Forelimb muscle (tissue), 1 donor: ENCODE measurements around the gene ABCA8. TPM values are rescaled to one million over a fixed set of nuclear protein-coding genes. Genes with fewer than 3 reads are reported as not detected.
"Not testable (repeated sequence)": the region's sequence is repeated elsewhere in the genome, so short reads cannot be mapped to it uniquely, and the experiment has no call there.

ENCODE experiments used
- DNase-seq: peaks from one replicate; pipeline ENCODE4 v3.0.0-alpha.2; 2013; ENCODE audit warnings: low read depth
- polyA plus RNA-seq: library from polyadenylated mRNA; unstranded; fragments of 120-200 nt; gene quantifications from one replicate; pipeline ENCODE4 v1.2.1, GENCODE V29; 2013; ENCODE audit not compliant: insufficient read length

ABCA8 gene
- polyA plus RNA-seq, 1 donor, result 55.9 TPM

DNA sequence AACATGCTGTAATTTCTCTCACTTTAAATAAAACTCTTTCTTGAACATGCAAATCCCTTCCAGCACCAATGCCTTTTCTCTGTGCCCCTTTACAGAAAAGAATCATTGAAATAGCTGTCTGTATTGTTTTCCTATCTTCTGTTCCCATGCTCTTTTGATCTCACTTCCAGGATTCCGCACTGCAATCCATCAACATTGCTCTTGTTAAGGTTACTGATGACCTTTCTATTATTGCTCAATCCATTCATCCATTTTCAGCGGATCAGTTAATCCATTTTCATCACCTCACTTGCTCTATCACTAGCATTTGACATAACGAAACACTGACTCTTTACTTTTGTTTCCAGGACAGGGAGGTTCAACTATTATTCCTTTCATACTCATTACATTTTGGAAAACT, 130.5 kb downstream of the ABCA8 start:
- DNase-seq, result no peak

DNA sequence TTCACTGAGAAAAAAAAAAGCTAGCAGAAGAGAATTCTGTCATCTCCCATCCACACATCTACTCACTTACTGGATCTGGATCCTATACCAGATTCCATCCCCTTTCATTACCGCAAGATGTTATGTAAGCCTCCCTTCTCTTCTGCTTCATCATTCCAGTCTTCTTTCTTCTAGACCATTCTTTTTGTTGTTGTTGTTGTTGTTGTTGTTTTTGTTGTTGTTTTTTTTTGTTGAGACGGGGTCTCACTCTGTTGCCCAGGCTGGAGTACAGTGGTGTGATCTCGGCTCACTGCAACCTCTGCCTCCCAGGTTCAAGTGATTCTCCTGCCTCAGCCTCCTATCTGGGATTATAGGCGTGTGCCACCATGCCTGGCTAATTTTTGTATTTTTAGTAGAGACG, 131.0 kb downstream of the ABCA8 start:
- DNase-seq, result not testable (repeated sequence)

DNA sequence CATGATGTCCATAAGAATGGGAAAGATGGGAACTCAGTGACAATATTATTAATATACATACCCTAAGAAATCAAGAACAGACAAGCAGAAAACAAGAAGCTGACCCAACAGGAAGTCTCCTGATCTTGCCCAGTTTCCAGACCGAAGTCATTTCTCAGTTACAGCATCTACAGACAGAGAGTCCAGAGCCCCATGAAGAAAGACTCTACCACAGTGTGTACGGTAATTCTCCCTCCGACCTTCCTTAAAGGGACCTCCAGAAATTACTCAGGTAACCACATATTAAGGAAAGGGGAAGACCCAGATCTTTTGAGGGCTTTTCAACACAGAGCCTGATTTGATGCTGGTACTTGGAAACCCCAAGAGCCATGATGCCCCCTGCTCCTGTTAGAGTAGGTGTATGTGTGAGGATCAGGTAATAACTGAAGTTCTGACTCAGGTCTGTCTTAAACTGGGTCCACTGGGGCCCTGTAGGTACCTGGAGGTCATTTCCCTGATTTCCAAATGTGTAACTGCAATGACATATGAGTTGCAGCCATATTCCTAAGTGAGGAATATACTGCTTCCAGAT, 132.4 kb downstream of the ABCA8 start:
- no peak for DNase-seq

DNA sequence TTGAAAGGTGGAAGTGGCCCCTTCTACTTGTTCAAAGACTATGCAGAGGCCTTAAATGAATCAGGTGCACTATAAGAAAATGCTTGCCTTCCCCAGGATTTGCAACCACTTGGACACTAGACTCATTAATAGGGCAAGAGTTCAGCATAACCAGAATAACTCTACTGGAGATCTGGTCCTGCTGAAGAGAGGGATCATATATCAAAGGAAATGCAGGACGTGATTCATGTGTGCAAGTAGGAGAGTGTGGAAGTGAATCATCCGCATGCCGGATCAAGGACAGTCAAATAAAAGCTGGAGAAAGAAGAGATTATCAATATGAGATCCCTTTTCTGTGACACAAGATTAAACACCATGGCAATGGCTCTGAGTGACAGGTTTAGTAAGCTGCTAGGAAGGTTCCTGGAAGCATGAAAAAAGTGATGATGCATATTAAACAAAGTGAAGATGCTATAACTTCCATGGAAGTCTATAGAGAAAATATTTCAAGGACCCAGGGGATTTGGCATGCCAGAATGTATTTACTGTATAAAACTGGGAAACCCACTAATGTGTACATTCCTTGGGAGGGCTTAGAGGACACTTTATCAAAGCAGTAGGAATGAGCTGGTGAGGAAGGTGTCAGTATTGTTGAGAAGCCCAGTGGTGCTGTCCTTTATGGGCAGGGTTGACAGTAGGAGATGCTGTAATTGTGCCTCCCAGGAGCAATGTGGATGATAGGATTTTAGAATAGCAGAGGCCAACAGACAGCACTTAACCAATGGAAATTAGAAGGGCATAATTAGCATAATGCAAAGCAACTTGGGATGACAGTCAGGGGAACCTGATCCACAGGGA, 133.1 kb downstream of the ABCA8 start:
- no peak for DNase-seq

DNA sequence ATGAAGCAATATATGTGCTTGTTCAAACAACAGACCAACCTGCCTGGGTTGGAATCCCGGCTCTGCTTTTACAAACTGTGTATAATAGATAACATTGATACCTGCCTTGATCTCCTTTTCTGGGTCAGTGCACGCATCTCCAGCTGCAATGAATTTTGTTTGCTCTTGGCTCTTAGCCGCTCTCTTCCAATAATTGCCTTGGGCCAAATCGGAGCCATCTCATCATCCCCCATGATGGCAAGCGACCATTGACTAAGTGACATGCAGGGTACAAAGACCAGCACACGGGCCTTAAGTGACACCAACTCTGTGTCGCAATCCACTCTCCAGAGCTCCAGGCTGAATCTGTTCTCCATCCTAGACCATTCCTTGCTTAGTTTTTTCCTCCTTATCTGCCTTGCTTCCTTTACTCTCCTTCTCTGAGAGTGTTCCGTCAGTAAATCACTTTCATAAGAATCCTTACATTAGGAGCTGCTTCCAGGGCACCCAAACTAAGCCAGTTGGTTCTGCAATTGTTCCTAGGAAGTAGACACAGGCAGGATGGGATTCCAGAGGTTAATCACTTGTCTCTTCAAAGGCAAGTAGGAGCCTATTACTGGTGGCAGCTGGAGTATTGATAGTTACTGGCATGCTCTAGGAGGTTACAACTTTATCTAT, 134.2 kb downstream of the ABCA8 start:
- DNase-seq, result no peak

DNA sequence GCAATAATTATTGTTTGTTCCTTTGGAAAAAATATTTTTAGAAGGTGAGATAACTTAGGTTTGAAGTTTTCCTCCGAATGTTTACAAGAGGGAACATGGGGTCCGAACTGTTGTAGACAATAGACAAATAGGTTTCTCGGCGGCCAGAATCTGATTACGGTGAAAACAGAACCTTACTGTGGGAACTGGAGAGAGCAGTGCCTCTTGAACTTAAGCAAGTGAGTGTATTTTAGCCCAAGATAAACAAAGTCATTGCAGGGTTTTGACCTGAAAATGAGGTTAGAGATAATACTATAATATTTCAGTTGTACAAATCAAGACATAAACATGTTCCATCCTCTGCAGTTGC, 134.7 kb downstream of the ABCA8 start:
- no peak for DNase-seq

DNA sequence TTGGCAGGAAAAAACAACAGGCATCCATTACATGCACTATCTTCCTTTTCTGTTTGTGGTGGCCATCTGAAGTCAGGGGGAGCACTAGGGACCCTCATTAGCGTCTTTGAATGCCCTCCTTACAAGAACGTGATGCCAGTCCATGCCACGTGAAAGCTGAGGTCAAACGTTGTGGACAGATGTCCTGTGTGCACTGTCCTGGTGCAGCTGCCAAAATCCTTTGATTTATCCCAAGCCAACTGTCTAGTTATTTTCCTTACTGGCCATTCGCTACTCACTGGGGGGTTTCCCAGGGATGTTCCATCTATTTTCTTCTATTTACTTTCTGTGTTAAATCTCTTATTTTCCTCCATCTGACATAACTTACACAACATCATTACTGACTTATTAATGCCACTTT, 135.7 kb downstream of the ABCA8 start:
- DNase-seq, result no peak

Other genes with a start within 250 kb of the ABCA8 start
- 15.6 TPM for gene ABCA9, start 105.5 kb upstream of the ABCA8 start, polyA plus RNA-seq
- 15.5 TPM for gene ABCA6, start 186.5 kb upstream of the ABCA8 start, polyA plus RNA-seq